Activated CD4-positive, alpha-beta T cell treated with anti-CD3 and anti-CD28 coated beads, Interleukin-10, Interleukin-2, amounts not matched to agents 100 ng/mL and 50 ng/mL, durations not matched to agents 16 hours and 8 hours (primary cell): ENCODE data around the gene UHRF1.

Source experiments
- DNase-seq: peaks from one replicate; pipeline ENCODE4 v3.0.0-alpha.2; 2020

The UHRF1 gene

DNA sequence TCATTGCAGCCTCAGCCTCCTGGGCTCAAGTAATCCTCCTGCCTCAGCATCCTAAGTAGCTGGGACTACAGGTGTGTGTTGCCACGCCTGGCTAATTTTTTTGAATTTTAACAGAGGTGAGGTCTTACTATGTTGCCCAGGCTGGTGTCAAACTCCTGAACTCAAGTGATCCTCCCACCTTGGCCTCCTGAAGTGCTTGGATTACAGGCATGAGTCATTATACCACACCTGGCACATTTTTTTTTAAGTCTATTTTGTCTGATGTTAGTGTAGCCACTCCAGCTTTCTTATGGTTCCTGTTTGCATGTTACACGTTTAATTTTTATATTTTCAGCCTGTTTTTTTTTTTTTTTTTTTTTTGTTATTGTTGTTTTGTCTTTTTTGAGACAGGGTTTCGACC lies 84.4 kb downstream of the UHRF1 start:
- no peak for DNase-seq

DNA sequence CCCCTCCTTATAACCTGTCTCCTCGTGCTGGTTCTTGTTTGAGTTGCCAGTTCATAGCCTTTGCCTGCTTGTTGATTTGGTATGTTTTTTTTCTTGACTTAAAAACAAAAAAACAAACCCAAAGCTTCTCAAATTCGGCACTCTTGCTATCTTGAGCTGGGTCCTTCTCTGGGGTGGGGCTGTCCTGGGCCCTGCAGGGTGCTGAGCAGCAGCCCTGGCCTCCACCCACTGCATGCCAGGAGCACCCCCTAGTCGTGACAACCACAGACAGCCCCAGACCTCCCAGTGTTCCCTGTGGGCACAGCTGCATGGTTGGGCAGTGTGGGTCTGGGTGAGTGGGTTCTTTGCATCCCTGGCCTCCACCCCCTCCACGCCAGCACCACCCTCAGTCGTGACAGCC lies 87.4 kb downstream of the UHRF1 start:
- no peak for DNase-seq

DNA sequence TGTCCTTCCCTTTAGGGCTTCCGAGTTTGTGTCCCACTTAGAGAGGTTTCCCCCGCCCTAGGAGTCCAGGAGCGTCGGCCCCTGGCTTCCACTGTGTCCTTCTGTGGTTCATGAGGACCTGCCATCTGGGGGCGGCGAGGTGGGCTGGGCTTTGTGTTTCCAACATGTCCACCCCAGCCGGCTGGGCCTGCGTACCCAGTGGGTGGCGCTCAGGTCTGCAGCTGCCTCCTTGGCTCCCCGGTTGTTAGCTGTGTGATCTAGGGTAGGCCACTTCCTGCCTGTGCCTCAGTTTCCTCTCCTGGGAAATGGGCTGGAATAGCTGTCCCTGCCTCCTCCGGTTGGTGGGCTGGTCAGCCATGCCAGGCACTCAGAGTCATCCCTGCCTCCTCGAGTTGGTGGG lies 88.0 kb downstream of the UHRF1 start:
- DNase-seq, result no peak

DNA sequence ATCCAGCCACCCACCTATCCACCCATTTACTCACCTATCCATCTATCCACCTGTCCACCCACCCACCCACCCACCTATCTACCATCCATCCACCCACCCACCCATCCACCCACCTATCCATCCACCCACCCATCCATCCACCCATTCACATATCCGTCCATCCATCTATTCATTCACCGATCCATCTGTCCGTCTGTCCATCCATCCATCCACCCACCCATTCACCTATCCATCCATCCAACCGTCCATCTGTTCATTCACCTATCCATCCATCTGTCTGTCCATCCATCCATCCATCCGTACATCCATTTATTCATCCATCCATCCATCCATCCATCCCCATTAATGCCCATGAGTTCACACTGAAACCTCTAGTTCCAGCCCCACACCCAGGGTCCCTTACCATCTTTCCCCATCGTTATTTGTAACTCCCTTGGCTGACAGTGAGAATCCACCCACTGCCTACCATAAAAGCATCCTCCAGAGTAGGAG lies 90.9 kb downstream of the UHRF1 start:
- no peak for DNase-seq

DNA sequence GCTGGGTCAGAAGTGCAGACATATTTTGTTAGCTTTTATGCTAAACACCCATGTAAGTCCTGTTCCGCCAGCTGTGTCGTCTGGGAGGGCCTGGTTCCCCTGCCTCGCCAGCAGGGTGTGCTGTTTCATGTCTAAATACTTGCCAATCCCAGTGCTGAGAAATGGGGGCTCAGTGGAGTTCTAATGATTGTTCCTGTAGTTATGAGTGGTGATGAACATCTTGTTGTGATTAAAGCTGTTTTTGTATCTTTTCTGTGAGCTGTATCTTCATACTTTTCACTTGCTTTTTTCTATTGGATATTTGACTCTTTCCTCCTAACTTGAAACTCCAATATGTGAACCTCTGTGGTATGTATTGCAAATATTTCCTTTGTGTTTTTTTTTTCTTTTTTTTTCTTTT lies 92.3 kb downstream of the UHRF1 start:
- DNase-seq, result peak; percentile 45

DNA sequence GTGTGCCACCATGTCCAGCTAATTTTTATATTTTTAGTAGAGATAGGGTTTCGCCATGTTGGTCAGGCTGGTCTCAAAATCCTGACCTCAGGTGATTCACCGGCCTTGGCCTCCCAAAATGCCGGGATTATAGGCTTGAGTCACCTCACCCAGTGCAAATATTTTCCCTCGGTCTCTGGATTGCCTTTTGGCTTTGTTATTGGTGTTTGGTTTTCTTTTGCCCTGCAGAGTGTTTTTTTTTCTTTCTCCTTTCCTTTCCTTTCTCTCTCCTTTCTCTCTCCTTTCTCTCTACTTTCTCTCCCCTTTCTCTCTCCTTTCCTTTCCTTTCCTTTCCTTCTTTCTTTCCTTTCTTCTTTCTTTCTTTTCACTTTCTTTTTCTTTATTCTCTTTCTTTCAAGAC lies 92.8 kb downstream of the UHRF1 start:
- DNase-seq, result no peak

DNA sequence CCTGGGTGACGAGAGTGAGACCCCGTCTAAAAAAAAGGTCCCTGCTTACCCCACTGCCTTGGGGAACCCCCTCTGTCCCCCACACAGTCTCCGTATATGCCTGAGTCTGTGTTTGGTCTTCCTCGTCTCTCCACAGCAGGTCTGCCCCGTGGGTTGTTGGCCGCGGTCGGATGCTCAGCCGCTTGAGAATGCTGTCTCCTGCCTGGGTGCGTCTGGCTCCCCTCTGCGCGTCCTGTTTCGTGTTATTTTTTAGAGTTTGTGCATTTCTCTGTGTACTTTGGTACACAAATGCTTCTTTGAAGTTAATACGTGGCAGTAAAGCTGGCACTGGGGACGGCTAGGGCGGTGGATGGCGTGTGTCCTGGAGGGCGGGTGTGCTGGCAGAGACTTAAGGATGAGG lies 94.5 kb downstream of the UHRF1 start:
- DNase-seq, result no peak

DNA sequence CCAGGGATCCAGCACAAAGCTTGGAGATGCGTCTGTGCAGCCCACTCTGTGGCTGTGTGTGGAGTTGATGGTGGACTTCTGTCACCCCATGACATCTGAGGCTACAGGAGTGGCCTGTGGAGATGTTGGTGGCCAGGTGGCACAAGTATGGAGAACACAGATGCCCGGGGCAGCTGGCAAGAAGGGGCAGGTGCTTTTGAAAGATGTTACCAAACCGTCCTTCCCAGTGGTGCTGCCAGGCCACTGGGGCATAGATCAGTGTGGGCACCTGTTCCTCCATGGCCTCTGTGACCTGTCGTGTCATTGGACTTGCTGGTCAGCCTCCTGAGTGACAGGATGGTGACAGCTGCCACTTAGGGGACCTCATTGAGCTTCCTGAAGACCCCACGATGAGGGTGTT lies 95.8 kb downstream of the UHRF1 start:
- no peak for DNase-seq

DNA sequence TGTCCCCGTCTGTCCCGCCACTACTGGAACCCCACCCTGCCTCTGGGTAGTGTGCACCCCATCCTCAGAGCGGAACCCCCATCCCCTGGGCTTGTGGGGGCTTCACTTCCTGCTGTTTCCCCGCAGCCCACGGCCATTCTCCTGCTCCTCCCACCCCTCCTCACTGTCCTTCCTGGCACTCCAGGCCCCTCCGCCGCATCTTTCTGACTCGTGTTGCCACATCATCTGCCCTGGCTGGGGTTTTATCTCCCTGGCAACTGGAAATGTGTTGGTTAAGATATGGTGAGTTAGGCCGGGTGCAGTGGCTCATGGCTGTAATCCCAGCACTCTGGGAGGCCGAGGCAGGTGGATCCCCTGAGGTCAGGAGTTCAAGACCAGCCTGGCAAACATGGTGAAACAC lies 96.9 kb downstream of the UHRF1 start:
- no peak for DNase-seq

DNA sequence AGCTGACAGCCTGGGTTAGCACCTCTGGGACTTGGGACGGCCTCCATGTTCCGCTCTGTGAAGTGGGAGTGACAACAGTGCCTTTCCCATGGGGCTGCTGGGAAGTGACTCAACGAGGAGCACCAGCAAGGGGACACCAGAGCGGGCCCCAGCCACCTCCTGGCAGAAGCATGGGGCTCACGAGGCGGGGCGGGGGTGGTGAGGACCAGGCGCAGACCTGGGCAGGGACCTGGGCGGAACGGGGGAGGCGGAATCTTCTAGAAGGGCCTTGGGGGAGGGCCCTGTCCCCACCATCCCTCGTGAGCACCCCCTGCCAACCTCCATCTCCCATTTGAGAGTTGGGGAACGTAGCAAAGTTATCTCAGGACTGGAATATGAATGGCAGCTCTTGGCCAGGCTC lies 97.5 kb downstream of the UHRF1 start:
- no peak for DNase-seq
